ENCODE data around the gene SYNGAP1.
A peak's percentile ranks its signal among the peaks of the same experiment; 100 is the strongest.

Gene SYNGAP1

GRCh38 chr6:33410050-33410710 lies 9.7 kb upstream of the SYNGAP1 start:
- no peaks in the 10 kb centered on the region for H3K36me3 ChIP-seq (ENCODE audit: control insufficient read depth, insufficient read depth, low read length)
- no peak overlapping the region for H3K9ac ChIP-seq
- peaks cover 11% of the 10 kb centered on the region for H3K4me1 ChIP-seq
- peak overlapping the region; percentile 76 for H3K4me3 ChIP-seq (ENCODE audit: low read depth, low read length)
- H3K9me3 ChIP-seq (ENCODE audit: control insufficient read depth, low read length) = no peaks in the 10 kb centered on the region
- H2AFZ ChIP-seq = peak overlapping the region; percentile 90
- no peak for TF ChIP-seq CTCF (IDR thresholded peaks at IDR 0.05)
- H3K4me2 ChIP-seq (ENCODE audit: low read length) = peak overlapping the region; percentile 94
- peaks cover 11% of the 10 kb centered on the region for H3K79me2 ChIP-seq
- no peaks in the 10 kb centered on the region for H3K27me3 ChIP-seq (ENCODE audit: control insufficient read depth, insufficient read depth, low read length)
- peak overlapping the region; percentile 97 for H3K27ac ChIP-seq

- TF ChIP-seq CTCF (IDR thresholded peaks at IDR 0.05) = peak; percentile 29
- Histone ChIP-seq H3K9me3 (ENCODE audit: control insufficient read depth, low read length) (no peaks in the 10 kb centered on the region), H3K36me3 (ENCODE audit: control insufficient read depth, insufficient read depth, low read length) (no peaks in the 10 kb centered on the region), H3K4me1 (peaks cover 11% of the 10 kb centered on the region), H3K4me2 (ENCODE audit: low read length) (peak within 1 kb of the TSS; percentile 94), H3K4me3 (ENCODE audit: low read depth, low read length) (peak within 1 kb of the TSS; percentile 87), H3K79me2 (peaks cover 11% of the 10 kb centered on the region), H2AFZ (peak within 1 kb of the TSS; percentile 90), H3K27ac (peak within 1 kb of the TSS; percentile 97), H3K27me3 (ENCODE audit: control insufficient read depth, insufficient read depth, low read length) (no peaks in the 10 kb centered on the region), H3K9ac (peak within 1 kb of the TSS; percentile 98)
These were observed 8.9 kb upstream of the SYNGAP1 start, which contains the start of gene PHF1 for GRCh38 chr6:33410711-33411631. Gene PHF1 (plus strand): TSS chr6:33411014. CDS start chr6:33412264, 1,250 bp downstream.

- Histone ChIP-seq H3K36me3 (ENCODE audit: control insufficient read depth, insufficient read depth, low read length) (no peaks in the 10 kb centered on the region), H3K4me2 (ENCODE audit: low read length) (peak overlapping the region; percentile 94), H3K4me1 (peaks cover 11% of the 10 kb centered on the region), H3K4me3 (ENCODE audit: low read depth, low read length) (peak overlapping the region; percentile 87), H3K9ac (peak overlapping the region; percentile 98), H3K27me3 (ENCODE audit: control insufficient read depth, insufficient read depth, low read length) (no peaks in the 10 kb centered on the region), H2AFZ (no peak overlapping the region), H3K9me3 (ENCODE audit: control insufficient read depth, low read length) (no peaks in the 10 kb centered on the region), H3K79me2 (peaks cover 11% of the 10 kb centered on the region), H3K27ac (peak overlapping the region; percentile 97)
- no peak for TF ChIP-seq CTCF (IDR thresholded peaks at IDR 0.05)
These were observed 8.2 kb upstream of the SYNGAP1 start for GRCh38 chr6:33411632-33412005.

GRCh38 chr6:33412140-33413009 lies 7.5 kb upstream of the SYNGAP1 start:
- peaks cover 11% of the 10 kb centered on the region for H3K4me1 ChIP-seq
- H3K9ac ChIP-seq = no peak overlapping the region
- peak overlapping the region; percentile 97 for H3K27ac ChIP-seq

More at GRCh38 chr6:33412140-33413009, 7.5 kb upstream of the SYNGAP1 start:
- Histone ChIP-seq H3K36me3 (ENCODE audit: control insufficient read depth, insufficient read depth, low read length) (no peaks in the 10 kb centered on the region), H3K9me3 (ENCODE audit: control insufficient read depth, low read length) (no peaks in the 10 kb centered on the region), H3K4me3 (ENCODE audit: low read depth, low read length) (no peak overlapping the region), H3K79me2 (peaks cover 11% of the 10 kb centered on the region), H3K27me3 (ENCODE audit: control insufficient read depth, insufficient read depth, low read length) (no peaks in the 10 kb centered on the region), H2AFZ (no peak overlapping the region), H3K4me2 (ENCODE audit: low read length) (no peak overlapping the region)
- no peak for TF ChIP-seq CTCF (IDR thresholded peaks at IDR 0.05)
